WTC11 (cell line): Measurements from ENCODE around the gene VDR. TPM values are rescaled to one million over a fixed set of nuclear protein-coding genes. Genes with fewer than 3 reads are reported as not detected.

Source experiments
- ATAC-seq: fragments of 200-7000 bp; cut with Tn5 transposase; 2 replicates; pipeline ENCODE4 v1.10.0; 2021; ENCODE audit warnings: mild to moderate bottlenecking, moderate library complexity
- CTCF ChIA-PET: fragments of 300-600 bp; sonication (Branson Sonifier 250); formaldehyde crosslinking; loops from one replicate; lab custom pipeline; 2021; ENCODE audit warnings: antibody characterized with exemption; lab: Charles Lee
- POLR2A ChIA-PET: fragments of 350-600 bp; sonication (Branson Sonifier 250); formaldehyde crosslinking; loops from one replicate; lab custom pipeline; 2021; ENCODE audit warnings: antibody characterized with exemption; lab: Charles Lee
- DNase-seq: peaks from one replicate; pipeline ENCODE4 v3.0.0; 2021; ENCODE audit warnings: low spot score
- H3K27ac Mint-ChIP-seq: 2 replicates; pipeline ENCODE4 v1.8.0; 2021; ENCODE audit warnings: mixed read lengths
- H3K27me3 Mint-ChIP-seq: 2 replicates; pipeline ENCODE4 v1.8.0; 2021; ENCODE audit warnings: low read depth, mild to moderate bottlenecking, moderate library complexity, mixed read lengths
- H3K36me3 Mint-ChIP-seq: 2 replicates; pipeline ENCODE4 v1.8.0; 2021; ENCODE audit warnings: mixed read lengths
- H3K4me1 Mint-ChIP-seq: 2 replicates; pipeline ENCODE4 v1.8.0; 2022; ENCODE audit warnings: mixed read lengths
- H3K4me3 Mint-ChIP-seq: 2 replicates; pipeline ENCODE4 v1.8.0; 2021; ENCODE audit warnings: mild to moderate bottlenecking, moderate library complexity, mixed read lengths
- H3K9me3 Mint-ChIP-seq: 2 replicates; pipeline ENCODE4 v1.8.0; 2021; ENCODE audit warnings: mixed read lengths
- CREM ChIP-seq: sonication (generic); formaldehyde crosslinking; IDR thresholded peaks from 2 replicates; pipeline ENCODE4 v1.8.1; 2022; ENCODE audit warnings: mild to moderate bottlenecking, missing genetic modification reagents, moderate library complexity
- E2F5 ChIP-seq: sonication (generic); formaldehyde crosslinking; IDR thresholded peaks from 2 replicates; pipeline ENCODE4 v1.8.1; 2022; ENCODE audit warnings: mild to moderate bottlenecking, moderate library complexity, missing genetic modification reagents
- FOXK1 ChIP-seq: sonication (generic); formaldehyde crosslinking; IDR thresholded peaks from 2 replicates; pipeline ENCODE4 v1.8.0; 2022; ENCODE audit warnings: mild to moderate bottlenecking, moderate library complexity, missing genetic modification reagents
- FOXP1 ChIP-seq: sonication (generic); formaldehyde crosslinking; IDR thresholded peaks from 2 replicates; pipeline ENCODE4 v1.8.0; 2022; ENCODE audit warnings: missing genetic modification reagents, mild to moderate bottlenecking, moderate library complexity, borderline replicate concordance
- NR1H2 ChIP-seq: sonication (generic); formaldehyde crosslinking; IDR thresholded peaks from 2 replicates; pipeline ENCODE4 v1.9.0; 2021; ENCODE audit warnings: mild to moderate bottlenecking, moderate library complexity, missing genetic modification reagents
- NR3C1 ChIP-seq: sonication (generic); formaldehyde crosslinking; conservative IDR thresholded peaks from 2 replicates; pipeline ENCODE4 v1.8.1; 2023; ENCODE audit warnings: low read depth, mild to moderate bottlenecking, missing genetic modification reagents
- RORB ChIP-seq: fragments of 250-450 bp; sonication (Bioruptor Pico); IDR thresholded peaks from 2 replicates; pipeline ENCODE4 v1.9.0; 2021; ENCODE audit warnings: mild to moderate bottlenecking
- ZBTB43 ChIP-seq: sonication (generic); formaldehyde crosslinking; IDR thresholded peaks from 2 replicates; pipeline ENCODE4 v1.8.1; 2023; ENCODE audit warnings: mild to moderate bottlenecking, missing genetic modification reagents
- ZNF138 ChIP-seq: sonication (generic); formaldehyde crosslinking; conservative IDR thresholded peaks from 2 replicates; pipeline ENCODE4 v1.8.1; 2022; ENCODE audit warnings: mild to moderate bottlenecking, moderate library complexity, missing genetic modification reagents
- ZNF219 ChIP-seq: sonication (generic); formaldehyde crosslinking; IDR thresholded peaks from 2 replicates; pipeline ENCODE4 v1.8.0; 2023; ENCODE audit warnings: missing genetic modification reagents, mild to moderate bottlenecking, borderline replicate concordance
- ZNF317 ChIP-seq: sonication (generic); formaldehyde crosslinking; IDR thresholded peaks from 2 replicates; pipeline ENCODE4 v1.8.1; 2023; ENCODE audit warnings: low read depth, mild to moderate bottlenecking, moderate library complexity, missing genetic modification reagents, borderline replicate concordance
- total RNA-seq: library from RNA; stranded (reverse); gene quantifications from 3 replicates; pipeline ENCODE4 v1.2.3, GENCODE V29; 2021
- TF ChIP-seq, protein P1 (sequence below): fragments of 250-450 bp; sonication (Bioruptor Pico); IDR thresholded peaks from 2 replicates; pipeline ENCODE4 v1.8.0; 2021; ENCODE audit warnings: mild to moderate bottlenecking
- TF ChIP-seq, protein P2 (sequence below): sonication (generic); formaldehyde crosslinking; IDR thresholded peaks from 2 replicates; pipeline ENCODE4 v1.8.0; 2022; ENCODE audit warnings: mild to moderate bottlenecking, missing genetic modification reagents
- TF ChIP-seq, protein P3 (sequence below): sonication (generic); formaldehyde crosslinking; conservative IDR thresholded peaks from 2 replicates; pipeline ENCODE4 v1.8.1; 2022; ENCODE audit warnings: mild to moderate bottlenecking, missing genetic modification reagents
- TF ChIP-seq, protein P4 (sequence below): fragments of 250-450 bp; sonication (Bioruptor Pico); IDR thresholded peaks from 2 replicates; pipeline ENCODE4 v1.9.0; 2021; ENCODE audit warnings: mild to moderate bottlenecking, borderline replicate concordance

The VDR gene
- total RNA-seq, 1 experiment from 2014 or later, result 1.3 TPM

GRCh38 chr12:47946413-47947323 lies 41.9 kb upstream of the VDR start:
- ATAC-seq (no peak), DNase-seq (no peak)
- Mint-ChIP-seq H3K27ac (peak overlapping the region; percentile 29; the same call in 1 of the 2 replicates), H3K9me3 (no peaks in the 10 kb centered on the region), H3K4me1 (peaks cover 18% of the 10 kb centered on the region), H3K36me3 (no peaks in the 10 kb centered on the region), H3K4me3 (no peak overlapping the region), H3K27me3 (peaks cover 17% of the 10 kb centered on the region)
- ChIA-PET POLR2A (interaction anchor here (0.9 kb wide), 1 partner anchor 41 kb away, joined by 3 read pairs; no protein-coding TSS in a partner anchor), CTCF (interaction anchor here (0.6 to 2.5 kb wide), 11 partner anchors 8 to 243 kb away, joined by 3 to 20 read pairs (median 4); partner anchors contain the start of genes TMEM106C and VDR)
- TF ChIP-seq, protein P1, sequence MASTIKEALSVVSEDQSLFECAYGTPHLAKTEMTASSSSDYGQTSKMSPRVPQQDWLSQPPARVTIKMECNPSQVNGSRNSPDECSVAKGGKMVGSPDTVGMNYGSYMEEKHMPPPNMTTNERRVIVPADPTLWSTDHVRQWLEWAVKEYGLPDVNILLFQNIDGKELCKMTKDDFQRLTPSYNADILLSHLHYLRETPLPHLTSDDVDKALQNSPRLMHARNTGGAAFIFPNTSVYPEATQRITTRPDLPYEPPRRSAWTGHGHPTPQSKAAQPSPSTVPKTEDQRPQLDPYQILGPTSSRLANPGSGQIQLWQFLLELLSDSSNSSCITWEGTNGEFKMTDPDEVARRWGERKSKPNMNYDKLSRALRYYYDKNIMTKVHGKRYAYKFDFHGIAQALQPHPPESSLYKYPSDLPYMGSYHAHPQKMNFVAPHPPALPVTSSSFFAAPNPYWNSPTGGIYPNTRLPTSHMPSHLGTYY (CRISPR knock-in tag), result no peak
- TF ChIP-seq ZNF219 (CRISPR knock-in tag) (no peak), FOXP1 (CRISPR knock-in tag) (no peak), CREM (CRISPR knock-in tag) (no peak), NR1H2 (no peak), ZBTB43 (CRISPR knock-in tag) (no peak), RORB (no peak), ZNF317 (CRISPR knock-in tag) (no peak), NR3C1 (CRISPR knock-in tag) (no peak), E2F5 (CRISPR knock-in tag) (no peak), ZNF138 (no peak), FOXK1 (CRISPR knock-in tag) (no peak)
- TF ChIP-seq, protein P2, sequence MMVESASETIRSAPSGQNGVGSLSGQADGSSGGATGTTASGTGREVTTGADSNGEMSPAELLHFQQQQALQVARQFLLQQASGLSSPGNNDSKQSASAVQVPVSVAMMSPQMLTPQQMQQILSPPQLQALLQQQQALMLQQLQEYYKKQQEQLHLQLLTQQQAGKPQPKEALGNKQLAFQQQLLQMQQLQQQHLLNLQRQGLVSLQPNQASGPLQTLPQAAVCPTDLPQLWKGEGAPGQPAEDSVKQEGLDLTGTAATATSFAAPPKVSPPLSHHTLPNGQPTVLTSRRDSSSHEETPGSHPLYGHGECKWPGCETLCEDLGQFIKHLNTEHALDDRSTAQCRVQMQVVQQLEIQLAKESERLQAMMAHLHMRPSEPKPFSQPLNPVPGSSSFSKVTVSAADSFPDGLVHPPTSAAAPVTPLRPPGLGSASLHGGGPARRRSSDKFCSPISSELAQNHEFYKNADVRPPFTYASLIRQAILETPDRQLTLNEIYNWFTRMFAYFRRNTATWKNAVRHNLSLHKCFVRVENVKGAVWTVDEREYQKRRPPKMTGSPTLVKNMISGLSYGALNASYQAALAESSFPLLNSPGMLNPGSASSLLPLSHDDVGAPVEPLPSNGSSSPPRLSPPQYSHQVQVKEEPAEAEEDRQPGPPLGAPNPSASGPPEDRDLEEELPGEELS, result no peak
- TF ChIP-seq, protein P3, sequence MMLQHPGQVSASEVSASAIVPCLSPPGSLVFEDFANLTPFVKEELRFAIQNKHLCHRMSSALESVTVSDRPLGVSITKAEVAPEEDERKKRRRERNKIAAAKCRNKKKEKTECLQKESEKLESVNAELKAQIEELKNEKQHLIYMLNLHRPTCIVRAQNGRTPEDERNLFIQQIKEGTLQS (CRISPR knock-in tag), result no peak
- TF ChIP-seq, protein P4, sequence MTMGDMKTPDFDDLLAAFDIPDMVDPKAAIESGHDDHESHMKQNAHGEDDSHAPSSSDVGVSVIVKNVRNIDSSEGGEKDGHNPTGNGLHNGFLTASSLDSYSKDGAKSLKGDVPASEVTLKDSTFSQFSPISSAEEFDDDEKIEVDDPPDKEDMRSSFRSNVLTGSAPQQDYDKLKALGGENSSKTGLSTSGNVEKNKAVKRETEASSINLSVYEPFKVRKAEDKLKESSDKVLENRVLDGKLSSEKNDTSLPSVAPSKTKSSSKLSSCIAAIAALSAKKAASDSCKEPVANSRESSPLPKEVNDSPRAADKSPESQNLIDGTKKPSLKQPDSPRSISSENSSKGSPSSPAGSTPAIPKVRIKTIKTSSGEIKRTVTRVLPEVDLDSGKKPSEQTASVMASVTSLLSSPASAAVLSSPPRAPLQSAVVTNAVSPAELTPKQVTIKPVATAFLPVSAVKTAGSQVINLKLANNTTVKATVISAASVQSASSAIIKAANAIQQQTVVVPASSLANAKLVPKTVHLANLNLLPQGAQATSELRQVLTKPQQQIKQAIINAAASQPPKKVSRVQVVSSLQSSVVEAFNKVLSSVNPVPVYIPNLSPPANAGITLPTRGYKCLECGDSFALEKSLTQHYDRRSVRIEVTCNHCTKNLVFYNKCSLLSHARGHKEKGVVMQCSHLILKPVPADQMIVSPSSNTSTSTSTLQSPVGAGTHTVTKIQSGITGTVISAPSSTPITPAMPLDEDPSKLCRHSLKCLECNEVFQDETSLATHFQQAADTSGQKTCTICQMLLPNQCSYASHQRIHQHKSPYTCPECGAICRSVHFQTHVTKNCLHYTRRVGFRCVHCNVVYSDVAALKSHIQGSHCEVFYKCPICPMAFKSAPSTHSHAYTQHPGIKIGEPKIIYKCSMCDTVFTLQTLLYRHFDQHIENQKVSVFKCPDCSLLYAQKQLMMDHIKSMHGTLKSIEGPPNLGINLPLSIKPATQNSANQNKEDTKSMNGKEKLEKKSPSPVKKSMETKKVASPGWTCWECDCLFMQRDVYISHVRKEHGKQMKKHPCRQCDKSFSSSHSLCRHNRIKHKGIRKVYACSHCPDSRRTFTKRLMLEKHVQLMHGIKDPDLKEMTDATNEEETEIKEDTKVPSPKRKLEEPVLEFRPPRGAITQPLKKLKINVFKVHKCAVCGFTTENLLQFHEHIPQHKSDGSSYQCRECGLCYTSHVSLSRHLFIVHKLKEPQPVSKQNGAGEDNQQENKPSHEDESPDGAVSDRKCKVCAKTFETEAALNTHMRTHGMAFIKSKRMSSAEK (CRISPR knock-in tag), result no peak
